HepG2 (cell line): ENCODE data around the gene TMEM151A. TPM values are rescaled to one million over a fixed set of nuclear protein-coding genes. Genes with fewer than 3 reads are reported as not detected.

Experiments
- ATM ChIP-seq: fragments of 450-650 bp; IDR thresholded peaks from 2 replicates; pipeline ENCODE4 v1.7.1; 2017; ENCODE audit warnings: mild to moderate bottlenecking, borderline replicate concordance
- CENPBD1 ChIP-seq: sonication (generic); formaldehyde crosslinking; IDR thresholded peaks from 2 replicates; pipeline ENCODE4 v1.8.0; 2022; ENCODE audit warnings: missing genetic modification reagents, low read depth, mild to moderate bottlenecking, borderline replicate concordance
- CHCHD3 ChIP-seq: sonication (generic); formaldehyde crosslinking; IDR thresholded peaks from 2 replicates; pipeline ENCODE4 v1.8.0; 2022; ENCODE audit warnings: mild to moderate bottlenecking, missing genetic modification reagents, moderate library complexity
- DNMT3B ChIP-seq: conservative IDR thresholded peaks from 2 replicates; pipeline ENCODE4 v1.6.1; 2016; ENCODE audit warnings: missing biosample characterization, control low read depth
- HOMEZ ChIP-seq: IDR thresholded peaks from 2 replicates; pipeline ENCODE4 v1.6.1; 2016; ENCODE audit warnings: low read depth
- JARID2 ChIP-seq: sonication (generic); formaldehyde crosslinking; IDR thresholded peaks from 2 replicates; pipeline ENCODE4 v1.8.1; 2023; ENCODE audit warnings: missing genetic modification reagents, inconsistent platforms; ENCODE audit not compliant: insufficient replicate concordance
- KDM6A ChIP-seq: IDR thresholded peaks from 2 replicates; pipeline ENCODE4 v1.6.1; 2016; ENCODE audit warnings: low read depth
- KLF15 ChIP-seq: sonication (generic); formaldehyde crosslinking; IDR thresholded peaks from 2 replicates; pipeline ENCODE4 v1.8.1; 2023; ENCODE audit warnings: borderline replicate concordance, mild to moderate bottlenecking, inconsistent platforms, missing genetic modification reagents, mixed read lengths
- MTA3 ChIP-seq: sonication (generic); formaldehyde crosslinking; IDR thresholded peaks from 2 replicates; pipeline ENCODE4 v1.4.0; 2020; ENCODE audit warnings: missing genetic modification reagents
- REXO4 ChIP-seq: sonication (generic); formaldehyde crosslinking; IDR thresholded peaks from 2 replicates; pipeline ENCODE4 v1.8.0; 2022; ENCODE audit warnings: missing genetic modification reagents, mild to moderate bottlenecking, borderline replicate concordance
- RNF2 ChIP-seq: fragments of 450-650 bp; conservative IDR thresholded peaks from 2 replicates; pipeline ENCODE4 v1.6.1; 2016; ENCODE audit warnings: low read depth
- RORA ChIP-seq: sonication (generic); formaldehyde crosslinking; IDR thresholded peaks from 2 replicates; pipeline ENCODE4 v1.5.0; 2020; ENCODE audit warnings: mild to moderate bottlenecking, missing genetic modification reagents, moderate library complexity
- SMAD9 ChIP-seq: sonication (generic); formaldehyde crosslinking; IDR thresholded peaks from 2 replicates; pipeline ENCODE4 v1.5.1; 2020; ENCODE audit warnings: mild to moderate bottlenecking, missing genetic modification reagents
- THAP9 ChIP-seq: sonication (generic); formaldehyde crosslinking; IDR thresholded peaks from 2 replicates; pipeline ENCODE4; 2020; ENCODE audit warnings: missing genetic modification reagents, mild to moderate bottlenecking, borderline replicate concordance
- ZNF160 ChIP-seq: sonication (generic); formaldehyde crosslinking; IDR thresholded peaks from 2 replicates; pipeline ENCODE4 v1.8.0; 2022; ENCODE audit warnings: mild to moderate bottlenecking, inconsistent platforms, missing genetic modification reagents
- ZNF180 ChIP-seq: sonication (generic); formaldehyde crosslinking; IDR thresholded peaks from 2 replicates; pipeline ENCODE4 v1.4.0; 2020; ENCODE audit warnings: low read depth, missing genetic modification reagents, borderline replicate concordance
- ZNF280B ChIP-seq: sonication (generic); formaldehyde crosslinking; IDR thresholded peaks from 2 replicates; pipeline ENCODE4 v1.5.0; 2020; ENCODE audit warnings: missing genetic modification reagents, mild to moderate bottlenecking, borderline replicate concordance
- ZNF414 ChIP-seq: sonication (generic); formaldehyde crosslinking; IDR thresholded peaks from 2 replicates; pipeline ENCODE4 v1.5.0; 2020; ENCODE audit warnings: missing genetic modification reagents
- ZNF761 ChIP-seq: sonication (generic); formaldehyde crosslinking; conservative IDR thresholded peaks from 2 replicates; pipeline ENCODE4 v1.4.0; 2020; ENCODE audit warnings: mild to moderate bottlenecking, missing genetic modification reagents
- polyA plus RNA-seq, 8 experiments: library from polyadenylated mRNA; depleted of rRNA in 3 of 8; stranded (reverse) in 7 of 8; unstranded in 1 of 8; fragments of >200 nt; fragmentation: Illumina TruSeq in 4 of 8; extraction: Trizol in 4 of 8; gene quantifications; 2 replicates each; pipeline versions ENCODE4 v1.2.1 to v1.2.3, GENCODE V29; 2011 to 2016; ENCODE audit warnings: low read depth in 4 of 8, missing spikeins in 1 of 8, mixed read lengths in 1 of 8; ENCODE audit not compliant: insufficient read depth in 1 of 8
- total RNA-seq, 5 experiments: library from RNA; depleted of rRNA; stranded (reverse); fragments of >200 nt; fragmentation: Illumina TruSeq; extraction: Trizol; gene quantifications; 2 replicates each; pipeline ENCODE4 v1.2.3, GENCODE V29; 2016; ENCODE audit warnings: low read depth in 1 of 5

The TMEM151A gene
- total and polyA plus RNA-seq, 2 of the 13 experiments (the other 11 are each of a cell fraction or from before 2014, with no cell fraction given): 0.18 to 0.33 TPM

GRCh38 chr11:66336234-66337102, 44.8 kb downstream of the TMEM151A start, which contains the start of gene RIN1 (continued):
- TF ChIP-seq THAP9 (CRISPR knock-in tag) (peak; percentile 70; the same call in 1 of the 2 replicates), KDM6A (CRISPR knock-in tag) (peak; percentile 71; the same call in 1 of the 2 replicates), CHCHD3 (CRISPR knock-in tag) (no peak), CENPBD1 (CRISPR knock-in tag) (no peak), SMAD9 (CRISPR knock-in tag) (no peak), DNMT3B (CRISPR knock-in tag) (no peak), ZNF160 (CRISPR knock-in tag) (no peak), ZNF180 (CRISPR knock-in tag) (no peak), ZNF414 (CRISPR knock-in tag) (no peak; the same call in 1 of the 2 replicates), JARID2 (CRISPR knock-in tag) (no peak), RORA (CRISPR knock-in tag) (no peak), RNF2 (0 out of 2 replicates have a peak, but pooled peaks have one; percentile 65), ZNF280B (peak; percentile 62; the same call in 1 of the 2 replicates), ZNF761 (no peak; the same call in 1 of the 2 replicates), KLF15 (CRISPR knock-in tag) (no peak), ATM (no peak), HOMEZ (no peak), REXO4 (CRISPR knock-in tag) (no peak), MTA3 (CRISPR knock-in tag) (no peak)
